ENCODE measurements around the gene GART. TPM values are rescaled to one million over a fixed set of nuclear protein-coding genes. Genes with fewer than 3 reads are reported as not detected.

Gene GART
- total RNA-seq, 6 experiments from 2014 or later = 23.0 to 93.5 (median 39.3) TPM

DNA sequence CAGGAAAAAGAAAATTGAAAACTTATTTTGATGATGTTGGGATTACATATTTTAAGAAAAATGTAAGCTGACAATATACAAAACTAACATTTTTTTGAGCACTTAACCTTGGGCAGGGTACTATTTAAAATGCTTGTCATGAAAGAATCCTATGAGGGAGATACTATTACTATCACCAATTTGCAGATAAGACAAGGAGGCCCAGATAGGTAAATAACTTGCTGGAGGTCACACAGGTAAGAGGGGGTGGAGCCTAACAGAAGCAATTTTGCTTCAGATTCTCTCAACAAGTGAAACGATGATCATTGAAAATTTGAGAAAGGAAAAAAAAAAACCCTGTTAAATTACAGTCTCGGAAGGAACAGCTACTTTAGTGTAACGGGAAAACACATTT is 1.2 kb downstream of the GART start:
- Histone ChIP-seq H3K4me1 (peaks cover 0 to 24% (median 10%) of the 10 kb centered on the region in 4 donors), H3K27me3 (no peaks in the 10 kb centered on the region), H3K27ac (peak overlapping the region in 2 of 3 donors; percentile 95 to 98), H3K4me3 (peak overlapping the region; percentile 68 to 86 (median 75)), H3K36me3 (peaks cover 0 to 27% (median 5%) of the 10 kb centered on the region in 4 donors), H3K9me3 (no peaks in the 10 kb centered on the region)
- WGBS (ENCODE audit: insufficient coverage, low coverage, low lambda C conversion rate, missing lambda C conversion rate) = 59% methylated on average over 3 of the region's 3 CpGs
- no peak for ATAC-seq
- no peak for DNase-seq
- TF ChIP-seq, protein P1, sequence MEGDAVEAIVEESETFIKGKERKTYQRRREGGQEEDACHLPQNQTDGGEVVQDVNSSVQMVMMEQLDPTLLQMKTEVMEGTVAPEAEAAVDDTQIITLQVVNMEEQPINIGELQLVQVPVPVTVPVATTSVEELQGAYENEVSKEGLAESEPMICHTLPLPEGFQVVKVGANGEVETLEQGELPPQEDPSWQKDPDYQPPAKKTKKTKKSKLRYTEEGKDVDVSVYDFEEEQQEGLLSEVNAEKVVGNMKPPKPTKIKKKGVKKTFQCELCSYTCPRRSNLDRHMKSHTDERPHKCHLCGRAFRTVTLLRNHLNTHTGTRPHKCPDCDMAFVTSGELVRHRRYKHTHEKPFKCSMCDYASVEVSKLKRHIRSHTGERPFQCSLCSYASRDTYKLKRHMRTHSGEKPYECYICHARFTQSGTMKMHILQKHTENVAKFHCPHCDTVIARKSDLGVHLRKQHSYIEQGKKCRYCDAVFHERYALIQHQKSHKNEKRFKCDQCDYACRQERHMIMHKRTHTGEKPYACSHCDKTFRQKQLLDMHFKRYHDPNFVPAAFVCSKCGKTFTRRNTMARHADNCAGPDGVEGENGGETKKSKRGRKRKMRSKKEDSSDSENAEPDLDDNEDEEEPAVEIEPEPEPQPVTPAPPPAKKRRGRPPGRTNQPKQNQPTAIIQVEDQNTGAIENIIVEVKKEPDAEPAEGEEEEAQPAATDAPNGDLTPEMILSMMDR (IDR thresholded peaks at IDR 0.05) = no peak
- no peak for TF ChIP-seq POLR2A (IDR thresholded peaks at IDR 0.05)
- intact Hi-C loops (cut with DNase I) = no loop called here

DNA sequence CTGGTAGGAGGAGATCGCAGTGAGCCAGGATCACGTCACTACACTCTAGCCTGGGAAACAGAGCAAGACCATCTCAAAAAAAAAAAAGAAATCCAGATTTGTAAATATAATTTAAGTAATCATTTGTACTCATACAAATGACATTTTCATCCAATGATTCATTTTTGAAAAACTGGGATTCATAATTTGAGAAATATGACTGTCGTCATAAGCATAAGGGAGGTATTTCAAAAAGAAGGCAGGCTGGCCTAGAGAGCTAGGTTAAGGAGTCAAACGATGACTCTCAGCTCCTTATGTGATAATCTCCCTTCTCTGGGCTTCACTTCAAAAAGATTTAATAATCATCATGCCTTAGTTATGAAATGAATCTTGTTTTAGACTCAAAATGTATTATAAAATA is 2.3 kb downstream of the GART start:
- TF ChIP-seq, protein P1 (IDR thresholded peaks at IDR 0.05) = no peak
- no peak for TF ChIP-seq POLR2A (IDR thresholded peaks at IDR 0.05)
- DNase-seq (no peak), ATAC-seq (no peak)
- H3K27me3 ChIP-seq = no peaks in the 10 kb centered on the region
- no peaks in the 10 kb centered on the region for H3K9me3 ChIP-seq
- 76% methylated on average over 2 of the region's 4 CpGs for WGBS (ENCODE audit: insufficient coverage, low coverage, low lambda C conversion rate, missing lambda C conversion rate)
- intact Hi-C loops (cut with DNase I) = no loop called here
- H3K27ac ChIP-seq = no peak overlapping the region
- no peak overlapping the region for H3K4me3 ChIP-seq
- H3K4me1 ChIP-seq = peaks cover 0 to 14% (median 7%) of the 10 kb centered on the region in 4 donors
- peaks cover 0 to 33% (median 7%) of the 10 kb centered on the region in 4 donors for H3K36me3 ChIP-seq

DNA sequence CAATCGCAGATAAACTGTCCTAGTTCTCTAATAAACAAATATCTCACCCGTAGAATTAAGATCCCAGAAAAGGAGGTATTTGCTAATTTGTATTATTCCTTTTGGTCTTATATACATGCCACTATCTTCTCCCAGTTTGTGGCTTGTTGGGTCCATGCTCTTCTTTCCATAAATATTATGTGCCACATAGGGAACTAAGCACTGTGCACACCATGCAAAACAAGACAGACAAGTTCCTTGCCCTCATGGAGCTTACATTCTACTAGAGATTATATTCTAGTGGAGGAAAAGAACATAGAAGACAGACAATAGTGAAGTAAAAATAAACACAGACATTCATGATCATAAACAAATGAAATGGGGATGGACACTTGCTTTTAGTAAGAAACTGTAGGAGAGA is 4.7 kb downstream of the GART start:
- no peaks in the 10 kb centered on the region for H3K27me3 ChIP-seq
- no peak for ATAC-seq
- no peak for DNase-seq
- TF ChIP-seq, protein P1 (IDR thresholded peaks at IDR 0.05) = no peak
- no peak for TF ChIP-seq POLR2A (IDR thresholded peaks at IDR 0.05)
- no peak overlapping the region for H3K27ac ChIP-seq
- intact Hi-C loops (cut with DNase I) = no loop called here
- 95% methylated on average over 2 of the region's 2 CpGs for WGBS (ENCODE audit: insufficient coverage, low coverage, low lambda C conversion rate, missing lambda C conversion rate)
- H3K9me3 ChIP-seq = no peaks in the 10 kb centered on the region
- no peak overlapping the region for H3K4me3 ChIP-seq
- peaks cover 0 to 57% (median 19%) of the 10 kb centered on the region in 4 donors for H3K36me3 ChIP-seq
- H3K4me1 ChIP-seq = peaks cover 0 to 14% (median 6%) of the 10 kb centered on the region in 4 donors

DNA sequence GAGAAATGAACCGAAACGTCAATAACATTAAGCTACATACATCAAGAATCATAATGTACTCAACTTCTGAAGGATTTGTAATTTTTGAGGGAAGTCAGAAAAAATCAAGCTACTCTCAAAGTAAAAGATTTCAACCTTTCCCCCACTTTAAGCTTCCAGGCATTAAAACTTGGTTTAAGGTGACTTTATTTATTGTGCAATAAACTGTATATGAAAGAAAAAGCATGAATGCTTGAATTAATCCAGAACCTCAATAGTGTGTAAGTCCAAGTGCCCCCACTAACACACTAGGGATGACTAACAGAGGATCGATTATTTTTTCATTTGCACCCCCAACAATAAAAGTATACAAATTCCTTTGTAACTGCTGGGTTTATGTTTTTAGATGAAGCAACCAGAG is 10.9 kb downstream of the GART start:
- Histone ChIP-seq H3K27ac (no peak overlapping the region), H3K4me3 (no peak overlapping the region), H3K4me1 (no peaks in the 10 kb centered on the region), H3K9me3 (no peaks in the 10 kb centered on the region), H3K36me3 (peaks cover 0 to 83% (median 31%) of the 10 kb centered on the region in 4 donors), H3K27me3 (no peaks in the 10 kb centered on the region)
- intact Hi-C loops (cut with DNase I) = no loop called here
- ATAC-seq (no peak), DNase-seq (no peak)
- 87% methylated on average over 3 of the region's 3 CpGs for WGBS (ENCODE audit: insufficient coverage, low coverage, low lambda C conversion rate, missing lambda C conversion rate)
- TF ChIP-seq, protein P1 (IDR thresholded peaks at IDR 0.05) = no peak
- no peak for TF ChIP-seq POLR2A (IDR thresholded peaks at IDR 0.05)

DNA sequence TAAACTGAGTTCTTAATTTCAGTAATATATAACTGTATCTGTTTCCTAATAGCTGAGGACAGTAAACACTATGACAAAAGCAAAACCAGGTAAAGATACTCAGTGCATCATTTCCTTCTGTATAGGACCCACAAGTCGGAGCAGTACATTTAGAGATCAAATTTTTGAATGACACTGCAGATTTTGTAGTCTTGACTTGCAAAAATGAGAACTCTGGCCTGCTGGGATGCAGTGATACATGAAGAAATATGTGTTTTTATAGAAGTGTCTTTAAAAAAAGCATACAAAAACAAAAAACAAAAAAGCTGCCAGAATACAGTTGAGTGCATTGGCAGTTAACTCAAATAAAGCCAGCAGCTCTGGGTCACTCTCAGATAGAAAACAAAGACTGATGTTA is 19.0 kb downstream of the GART start:
- TF ChIP-seq POLR2A (IDR thresholded peaks at IDR 0.05) = no peak
- TF ChIP-seq, protein P1 (IDR thresholded peaks at IDR 0.05) = no peak
- ATAC-seq (no peak), DNase-seq (no peak)
- intact Hi-C loops (cut with DNase I) = no loop called here
- Histone ChIP-seq H3K4me1 (no peaks in the 10 kb centered on the region), H3K9me3 (no peaks in the 10 kb centered on the region), H3K36me3 (peaks cover 0 to 56% (median 21%) of the 10 kb centered on the region in 4 donors), H3K4me3 (no peak overlapping the region), H3K27me3 (no peaks in the 10 kb centered on the region), H3K27ac (no peak overlapping the region)
- 60% methylated on average over 1 of the region's 1 CpG for WGBS (ENCODE audit: insufficient coverage, low coverage, low lambda C conversion rate, missing lambda C conversion rate)
